Heart left ventricle (tissue), 16 donors: ENCODE measurements around the gene HELZ. TPM values are rescaled to one million over a fixed set of nuclear protein-coding genes. Genes with fewer than 3 reads are reported as not detected.

ENCODE experiments used
- ATAC-seq, 4 donors: fragments of 200-7000 bp; cut with Tn5 transposase; one replicate each; pipeline ENCODE4 v1.9.1; 2020 to 2022; ENCODE audit warnings: moderate library complexity in 4 of 4, mild to moderate bottlenecking in 3 of 4, moderate number of reproducible peaks in 1 of 4
- DNase-seq, 5 donors: peaks; one replicate each; pipeline ENCODE4 v3.0.0-alpha.2; 2020
- H3K27ac ChIP-seq, 12 donors: fragments of 200-600 bp; sonication (generic) in 4 of 12; one replicate each; pipeline versions ENCODE4 v1.5.0 to v1.8.0; 2016 to 2022; ENCODE audit warnings: mild to moderate bottlenecking in 2 of 12
- H3K27me3 ChIP-seq, 9 donors: fragments of 200-600 bp; sonication (generic) in 2 of 9; one replicate each; pipeline versions ENCODE4 v1.5.1 to v1.8.0; 2016 to 2022; ENCODE audit warnings: mild to moderate bottlenecking in 3 of 9
- H3K36me3 ChIP-seq, 9 donors: fragments of 200-600 bp; sonication (generic) in 2 of 9; one replicate each; pipeline versions ENCODE4 v1.5.0 to v1.8.0; 2018 to 2022; ENCODE audit warnings: mild to moderate bottlenecking in 2 of 9
- H3K4me1 ChIP-seq, 12 donors: fragments of 200-600 bp; sonication (generic) in 4 of 12; one replicate each; pipeline versions ENCODE4 v1.5.0 to v1.8.0; 2016 to 2022; ENCODE audit warnings: mild to moderate bottlenecking in 3 of 12
- H3K4me3 ChIP-seq, 12 donors: fragments of 200-600 bp; sonication (generic) in 4 of 12; one replicate each; pipeline versions ENCODE4 v1.5.0 to v1.8.0; 2017 to 2022; ENCODE audit warnings: mild to moderate bottlenecking in 9 of 12, moderate library complexity in 4 of 12
- H3K9me3 ChIP-seq, 12 donors: fragments of 200-600 bp; sonication (generic) in 4 of 12; one replicate each; pipeline versions ENCODE4 v1.5.0 to v1.8.0; 2016 to 2022; ENCODE audit warnings: mild to moderate bottlenecking in 1 of 12
- POLR2A ChIP-seq, 2 donors: fragments of 450-650 bp; IDR thresholded peaks; one replicate each; pipeline ENCODE4 v1.6.1; 2017; ENCODE audit warnings: antibody characterized with exemption in 2 of 2, mild to moderate bottlenecking in 2 of 2, moderate library complexity in 2 of 2
- WGBS, 4 donors: extraction: QIAGEN DNeasy Blood & Tissue Kit in 2 of 4; methylation state at CpG; one replicate each; pipeline versions ENCODE4 v1.1.5 to v1.1.7; 2013 to 2018; 5-methylcytosine and 5-hydroxymethylcytosine counted together
- intact Hi-C, 10 donors: fragments of 100-400 bp; cut with DNase I; formaldehyde crosslinking; loops; one replicate each; pipeline versions ENCODE4 v1.11.1 to v1.14.2; 2022
- polyA plus RNA-seq, 2 donors: library from polyadenylated mRNA; stranded (reverse); fragments of 200-250 nt; gene quantifications; one replicate each; pipeline ENCODE4 v1.2.3, GENCODE V29; 2013
- total RNA-seq, 9 donors: library from RNA; depleted of rRNA in 2 of 9; stranded (reverse); fragments of >200 nt in 2 of 9; fragmentation: NEBNext Ultra II Directional in 3 of 9; extraction: Animal tissue kit (Norgen Biotek cat#: 25700) in 3 of 9; gene quantifications; one replicate each; pipeline versions ENCODE4 v1.1.0 to v1.2.4, GENCODE V29; 2016 to 2023
- TF ChIP-seq, protein P1 (sequence below), 12 donors: fragments of 200-600 bp; sonication (generic) in 4 of 12; IDR thresholded peaks; one replicate each; pipeline versions ENCODE4 v1.5.0 to v1.8.0; 2018 to 2022; ENCODE audit warnings: antibody characterized with exemption in 12 of 12, mild to moderate bottlenecking in 5 of 12
- donor health status: ischemic (EF 13 %, LVEDD 7.1; RV severe dilation, severe dysfunction).
- donor health status: healthy with polysubstance abuse.
- donor health status: DM: no; HTN: yes; CAD: no.
- donor health status: DM: no; HTN: no; CAD: no.
- donor health status: ischemic (EF 25% LVEDD 6.9; RV normal size, moderate dysfunction).
- donor health status: ischemic (EF 25% LVEDD 5.7; RV mildly dilated, moderate dysfunction).
- donor health status: healthy.
- donor health status: DM: yes; HTN: yes; CAD: no.
- donor health status: ischemic (EF 35%, LVEDD 5.7; RV mildly dilated, moderate dysfunction).
- donor health status: nonischemic (EF 11% LVEDD 7.7; RV severe dilation, severe dysfunction).
- donor health status: DM: yes; HTN: yes; CAD: no.
- donor health status: PGD.
- donor health status: ischemic (EF 29% LVEDD 5.4; RV normal size, mild dysfunction).
- donor health status: nonischemic (EF 23%, LVEDD 6.1; RV moderate dilation, normal function).

The HELZ gene
- total and polyA plus RNA-seq, 11 donors, result 5.1 to 48.4 (median 30.3) TPM

DNA sequence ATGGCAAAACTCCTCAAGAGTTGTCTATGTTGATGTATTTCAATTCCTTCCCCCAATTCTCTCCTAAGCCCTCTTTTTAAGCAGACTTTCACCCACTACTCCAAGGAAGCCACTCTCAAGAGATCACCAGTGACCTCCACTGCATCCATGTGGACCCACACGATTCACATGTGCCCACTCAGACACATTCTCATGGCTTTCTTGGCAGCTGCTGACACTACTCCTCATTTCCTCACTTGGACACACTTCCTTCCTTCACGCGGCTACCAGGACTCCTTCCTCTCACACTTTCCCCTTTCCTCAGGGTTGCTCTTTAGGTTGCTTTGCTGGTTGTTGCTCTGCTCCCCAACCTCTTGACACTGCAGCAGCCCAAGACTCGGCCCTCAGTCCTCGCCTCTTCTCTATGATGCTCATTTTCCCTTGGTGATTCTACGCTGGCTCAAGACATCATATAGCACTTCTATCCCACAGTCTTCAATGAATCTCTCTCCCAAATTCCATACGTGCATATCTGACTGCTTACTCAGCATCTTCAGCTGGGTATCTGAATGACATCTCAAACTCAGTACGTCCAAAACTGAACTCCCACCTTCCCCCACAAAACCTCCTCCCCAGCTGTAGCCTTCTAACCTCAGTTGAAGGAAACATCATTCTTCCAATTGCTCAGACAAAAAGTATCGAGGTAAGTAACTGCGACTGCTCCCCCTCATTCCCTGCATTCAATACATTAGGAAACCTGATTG, 28.2 kb downstream of the HELZ start:
- WGBS, 4 donors, result 70 to 78% (median 77%) methylated on average over 10 of the region's 10 CpGs
- intact Hi-C loops, result loop anchor here in 1 of 10 donors (10.0 kb wide), 1 partner anchor 78 kb away; no protein-coding TSS in a partner anchor
- peaks cover 0 to 60% (median 17%) of the 10 kb centered on the region in 12 donors for H3K4me1 ChIP-seq

DNA sequence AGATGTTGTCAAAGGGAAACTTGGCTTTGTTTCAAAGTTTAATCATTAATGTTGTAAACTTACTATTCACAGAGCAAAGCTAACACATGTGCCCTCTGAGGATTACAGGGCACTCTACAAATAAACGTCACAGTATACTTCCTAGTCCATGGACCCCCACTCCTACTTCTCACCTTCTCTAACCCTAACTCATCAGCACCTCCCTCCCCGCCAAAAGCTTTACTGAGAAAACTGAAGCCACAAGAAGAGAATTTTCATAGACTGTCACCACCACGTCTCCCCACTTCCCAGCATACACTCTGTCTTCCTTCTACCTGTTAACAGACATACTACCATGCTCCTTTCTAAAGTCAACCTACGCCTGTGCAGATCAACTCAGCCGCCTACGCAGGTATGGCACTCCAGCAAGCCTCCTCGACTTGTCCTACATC, 29.0 kb downstream of the HELZ start:
- no peak for TF ChIP-seq POLR2A (IDR thresholded peaks at IDR 0.05)
- TF ChIP-seq, protein P1, sequence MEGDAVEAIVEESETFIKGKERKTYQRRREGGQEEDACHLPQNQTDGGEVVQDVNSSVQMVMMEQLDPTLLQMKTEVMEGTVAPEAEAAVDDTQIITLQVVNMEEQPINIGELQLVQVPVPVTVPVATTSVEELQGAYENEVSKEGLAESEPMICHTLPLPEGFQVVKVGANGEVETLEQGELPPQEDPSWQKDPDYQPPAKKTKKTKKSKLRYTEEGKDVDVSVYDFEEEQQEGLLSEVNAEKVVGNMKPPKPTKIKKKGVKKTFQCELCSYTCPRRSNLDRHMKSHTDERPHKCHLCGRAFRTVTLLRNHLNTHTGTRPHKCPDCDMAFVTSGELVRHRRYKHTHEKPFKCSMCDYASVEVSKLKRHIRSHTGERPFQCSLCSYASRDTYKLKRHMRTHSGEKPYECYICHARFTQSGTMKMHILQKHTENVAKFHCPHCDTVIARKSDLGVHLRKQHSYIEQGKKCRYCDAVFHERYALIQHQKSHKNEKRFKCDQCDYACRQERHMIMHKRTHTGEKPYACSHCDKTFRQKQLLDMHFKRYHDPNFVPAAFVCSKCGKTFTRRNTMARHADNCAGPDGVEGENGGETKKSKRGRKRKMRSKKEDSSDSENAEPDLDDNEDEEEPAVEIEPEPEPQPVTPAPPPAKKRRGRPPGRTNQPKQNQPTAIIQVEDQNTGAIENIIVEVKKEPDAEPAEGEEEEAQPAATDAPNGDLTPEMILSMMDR (IDR thresholded peaks at IDR 0.05), result no peak
- WGBS, 4 donors, result 83 to 87% (median 84%) methylated on average over 7 of the region's 7 CpGs

More for the DNA sequence above, 28.2 kb downstream of the HELZ start:
- Histone ChIP-seq H3K36me3 (peaks cover 0 to 55% (median 42%) of the 10 kb centered on the region in 9 donors), H3K4me3 (no peak overlapping the region), H3K9me3 (no peaks in the 10 kb centered on the region), H3K27me3 (no peaks in the 10 kb centered on the region), H3K27ac (no peak overlapping the region)
- TF ChIP-seq, protein P1 (IDR thresholded peaks at IDR 0.05), result no peak
- no peak for TF ChIP-seq POLR2A (IDR thresholded peaks at IDR 0.05)
- ATAC-seq (no peak), DNase-seq (no peak)

DNA sequence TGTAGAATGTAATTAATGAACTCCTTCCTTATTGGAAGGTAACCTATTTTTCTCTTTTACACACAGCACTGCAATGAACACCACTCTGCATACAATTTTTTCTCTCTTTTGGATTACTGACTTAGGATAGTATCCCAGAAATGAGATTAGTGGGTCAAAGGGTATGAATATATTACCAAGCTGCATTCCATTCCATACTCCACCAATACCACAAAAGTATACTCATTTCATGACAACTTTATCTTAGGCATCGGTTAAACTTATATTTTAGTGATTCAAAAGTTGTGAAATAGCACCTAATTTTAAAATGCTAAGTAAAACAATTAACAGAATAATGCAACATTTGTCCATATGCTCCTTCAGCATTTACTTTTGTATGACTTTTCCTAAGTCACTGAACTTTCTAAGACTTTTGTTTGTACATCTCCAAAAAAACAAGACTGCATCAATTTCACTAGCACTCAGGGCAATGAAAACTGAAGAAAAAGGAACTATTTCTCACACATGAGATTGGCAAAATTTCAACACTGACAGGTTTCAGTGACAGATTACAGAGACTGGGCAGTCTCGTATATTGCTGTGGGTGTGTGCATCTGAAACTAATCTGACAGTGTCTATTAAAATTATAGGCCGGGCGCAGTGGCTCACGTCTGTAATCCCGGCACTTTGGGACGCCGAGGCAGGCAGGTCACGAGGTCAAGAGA, 32.1 kb downstream of the HELZ start:
- WGBS, 4 donors, result 72 to 80% (median 77%) methylated on average over 9 of the region's 9 CpGs
- H3K36me3 ChIP-seq, result peaks cover 0 to 46% (median 33%) of the 10 kb centered on the region in 9 donors

More for the DNA sequence above, 29.0 kb downstream of the HELZ start:
- no peaks in the 10 kb centered on the region for H3K27me3 ChIP-seq
- H3K4me1 ChIP-seq, result peaks cover 0 to 55% (median 12%) of the 10 kb centered on the region in 12 donors
- no peaks in the 10 kb centered on the region for H3K9me3 ChIP-seq
- intact Hi-C loops, result loop anchor here in 1 of 10 donors (10.0 kb wide), 1 partner anchor 79 kb away; no protein-coding TSS in a partner anchor
- H3K4me3 ChIP-seq, result no peak overlapping the region
- ATAC-seq (no peak), DNase-seq (no peak)
- H3K36me3 ChIP-seq, result peaks cover 0 to 55% (median 42%) of the 10 kb centered on the region in 9 donors
- H3K27ac ChIP-seq, result no peak overlapping the region

More for the DNA sequence above, 32.1 kb downstream of the HELZ start:
- no peak for TF ChIP-seq POLR2A (IDR thresholded peaks at IDR 0.05)
- TF ChIP-seq, protein P1 (IDR thresholded peaks at IDR 0.05), result no peak
- Histone ChIP-seq H3K4me3 (no peak overlapping the region), H3K9me3 (no peaks in the 10 kb centered on the region), H3K27ac (no peak overlapping the region), H3K27me3 (no peaks in the 10 kb centered on the region), H3K4me1 (peaks cover 0 to 48% (median 13%) of the 10 kb centered on the region in 12 donors)
- no peak for DNase-seq
- intact Hi-C loops, result loop anchor here in 1 of 10 donors (10.0 kb wide), 1 partner anchor 82 kb away; no protein-coding TSS in a partner anchor
- ATAC-seq, result no peak
